ENCODE data around the gene NT5M.
A peak's percentile ranks its signal among the peaks of the same experiment; 100 is the strongest.
"Not testable (repeated sequence)": the region's sequence is repeated elsewhere in the genome, so short reads cannot be mapped to it uniquely, and the experiment has no call there.

The NT5M gene

DNA sequence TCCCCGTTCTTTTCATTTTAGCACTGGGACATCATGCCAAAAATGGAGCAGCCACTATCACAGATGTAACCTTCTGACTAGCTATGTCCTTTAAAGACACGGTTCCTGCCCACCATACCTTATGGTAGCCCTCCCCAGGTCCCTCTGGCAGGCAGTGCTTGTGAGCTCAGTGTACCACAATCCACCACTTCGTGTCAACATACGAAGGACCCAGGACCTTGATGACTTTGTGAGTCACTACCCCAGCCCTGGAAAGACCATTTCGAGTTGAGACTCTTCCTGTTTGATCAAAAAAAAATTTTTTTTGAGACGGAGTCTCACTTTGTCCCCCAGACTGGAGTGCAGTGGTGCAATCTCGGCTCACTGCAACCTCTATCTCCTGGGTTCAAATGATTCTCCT is 45.2 kb upstream of the NT5M start:
- Histone ChIP-seq H3K79me2 (ENCODE audit: control insufficient read depth, insufficient read depth, low read length) (no peaks in the 10 kb centered on the region), H4K5ac (ENCODE audit: low read length) (no peak overlapping the region), H3K18ac (ENCODE audit: low read length) (no peak overlapping the region), H3K27me3 (ENCODE audit: insufficient read depth, low read length, poor library complexity) (no peaks in the 10 kb centered on the region), H3K4me1 (ENCODE audit: control insufficient read depth, low read depth, low read length) (no peaks in the 10 kb centered on the region), H3K36me3 (ENCODE audit: control insufficient read depth, insufficient read depth, low read length) (peaks cover 15% of the 10 kb centered on the region), H3K56ac (ENCODE audit: low read length) (no peak overlapping the region), H3K27ac (ENCODE audit: low read depth, low read length) (no peak overlapping the region), H3K79me1 (ENCODE audit: low read length) (no peaks in the 10 kb centered on the region), H3K4ac (ENCODE audit: low read depth, low read length) (no peak overlapping the region), H3K9ac (ENCODE audit: low read length) (no peak overlapping the region), H4K8ac (ENCODE audit: low read depth, low read length) (no peak overlapping the region), H3K4me3 (ENCODE audit: low read length) (no peak overlapping the region), H2BK120ac (ENCODE audit: low read depth, low read length) (no peak overlapping the region), H3K4me2 (ENCODE audit: low read length) (no peak overlapping the region), H2BK5ac (ENCODE audit: low read length) (no peak overlapping the region), H2BK15ac (replicated peaks; ENCODE audit: low read depth) (no peak overlapping the region), H3K23ac (ENCODE audit: low read length) (no peak overlapping the region), H2AK5ac (ENCODE audit: low read length) (no peak overlapping the region)
- WGBS (ENCODE audit: extremely low coverage, insufficient coverage, low lambda C conversion rate) = no CpG with 5 or more reads among the region's 7 CpGs
- DNase-seq = no peak

DNA sequence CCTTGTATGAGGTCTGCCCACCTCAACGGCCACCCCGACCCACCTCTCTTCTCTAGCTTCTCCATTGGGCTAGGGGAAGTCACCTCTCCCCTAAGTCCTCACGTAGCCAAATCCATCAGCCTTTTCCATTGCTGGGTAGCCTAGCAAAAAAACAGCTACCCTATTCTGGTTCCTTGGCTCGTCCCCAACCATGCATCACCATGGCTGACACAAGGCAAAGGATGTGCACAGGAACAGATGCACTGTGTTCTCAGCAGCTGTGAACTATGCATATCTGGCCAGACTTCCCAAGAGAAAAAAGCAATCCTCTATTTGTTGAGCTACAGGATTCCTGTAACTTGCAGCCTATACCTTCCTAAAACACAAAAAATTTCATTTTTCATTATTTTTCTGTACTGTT is 44.2 kb upstream of the NT5M start:
- Histone ChIP-seq H3K18ac (ENCODE audit: low read length) (no peak overlapping the region), H3K4me1 (ENCODE audit: control insufficient read depth, low read depth, low read length) (no peaks in the 10 kb centered on the region), H3K36me3 (ENCODE audit: control insufficient read depth, insufficient read depth, low read length) (peaks cover 14% of the 10 kb centered on the region), H2AK5ac (ENCODE audit: low read length) (no peak overlapping the region), H3K23ac (ENCODE audit: low read length) (no peak overlapping the region), H3K27ac (ENCODE audit: low read depth, low read length) (no peak overlapping the region), H3K4me3 (ENCODE audit: low read length) (no peak overlapping the region), H3K4me2 (ENCODE audit: low read length) (no peak overlapping the region), H4K8ac (ENCODE audit: low read depth, low read length) (no peak overlapping the region), H3K79me2 (ENCODE audit: control insufficient read depth, insufficient read depth, low read length) (no peaks in the 10 kb centered on the region), H2BK120ac (ENCODE audit: low read depth, low read length) (no peak overlapping the region), H3K79me1 (ENCODE audit: low read length) (no peaks in the 10 kb centered on the region), H3K56ac (ENCODE audit: low read length) (no peak overlapping the region), H2BK15ac (replicated peaks; ENCODE audit: low read depth) (no peak overlapping the region), H3K4ac (ENCODE audit: low read depth, low read length) (no peak overlapping the region), H2BK5ac (ENCODE audit: low read length) (no peak overlapping the region), H3K27me3 (ENCODE audit: insufficient read depth, low read length, poor library complexity) (no peaks in the 10 kb centered on the region), H4K5ac (ENCODE audit: low read length) (no peak overlapping the region), H3K9ac (ENCODE audit: low read length) (no peak overlapping the region)
- no peak for DNase-seq
- WGBS (ENCODE audit: extremely low coverage, insufficient coverage, low lambda C conversion rate) = no CpG with 5 or more reads among the region's 4 CpGs

DNA sequence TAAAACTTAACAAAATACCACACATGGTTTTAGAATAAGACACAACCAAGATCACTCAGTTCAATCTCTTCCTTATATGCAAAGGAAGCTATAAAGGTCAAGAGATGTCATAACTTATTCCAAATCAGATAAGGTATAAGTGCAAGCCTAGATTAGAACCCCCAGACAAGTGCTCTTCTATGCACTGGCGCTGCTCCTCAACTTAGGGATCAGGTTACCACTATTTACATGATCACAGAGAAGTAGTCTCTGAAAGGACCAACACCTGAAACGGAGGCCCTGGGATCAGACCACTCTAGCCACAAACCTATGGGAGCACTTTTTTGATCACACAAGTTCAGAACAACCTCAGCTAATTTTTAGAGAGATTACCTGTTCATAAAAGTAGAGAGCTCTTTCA is 38.7 kb upstream of the NT5M start:
- Histone ChIP-seq H3K36me3 (ENCODE audit: control insufficient read depth, insufficient read depth, low read length) (peaks cover 12% of the 10 kb centered on the region), H3K27me3 (ENCODE audit: insufficient read depth, low read length, poor library complexity) (no peaks in the 10 kb centered on the region), H2BK120ac (ENCODE audit: low read depth, low read length) (no peak overlapping the region), H4K5ac (ENCODE audit: low read length) (no peak overlapping the region), H3K79me2 (ENCODE audit: control insufficient read depth, insufficient read depth, low read length) (no peaks in the 10 kb centered on the region), H3K4ac (ENCODE audit: low read depth, low read length) (no peak overlapping the region), H2AK5ac (ENCODE audit: low read length) (no peak overlapping the region), H2BK5ac (ENCODE audit: low read length) (no peak overlapping the region), H2BK15ac (replicated peaks; ENCODE audit: low read depth) (no peak overlapping the region), H3K23ac (ENCODE audit: low read length) (no peak overlapping the region), H3K4me1 (ENCODE audit: control insufficient read depth, low read depth, low read length) (no peaks in the 10 kb centered on the region), H3K18ac (ENCODE audit: low read length) (no peak overlapping the region), H3K9ac (ENCODE audit: low read length) (no peak overlapping the region), H3K4me2 (ENCODE audit: low read length) (no peak overlapping the region), H3K56ac (ENCODE audit: low read length) (no peak overlapping the region), H3K4me3 (ENCODE audit: low read length) (no peak overlapping the region), H3K27ac (ENCODE audit: low read depth, low read length) (no peak overlapping the region), H3K79me1 (ENCODE audit: low read length) (no peaks in the 10 kb centered on the region), H4K8ac (ENCODE audit: low read depth, low read length) (no peak overlapping the region)
- no peak for DNase-seq
- WGBS (ENCODE audit: extremely low coverage, insufficient coverage, low lambda C conversion rate) = no CpG with 5 or more reads among the region's 2 CpGs

DNA sequence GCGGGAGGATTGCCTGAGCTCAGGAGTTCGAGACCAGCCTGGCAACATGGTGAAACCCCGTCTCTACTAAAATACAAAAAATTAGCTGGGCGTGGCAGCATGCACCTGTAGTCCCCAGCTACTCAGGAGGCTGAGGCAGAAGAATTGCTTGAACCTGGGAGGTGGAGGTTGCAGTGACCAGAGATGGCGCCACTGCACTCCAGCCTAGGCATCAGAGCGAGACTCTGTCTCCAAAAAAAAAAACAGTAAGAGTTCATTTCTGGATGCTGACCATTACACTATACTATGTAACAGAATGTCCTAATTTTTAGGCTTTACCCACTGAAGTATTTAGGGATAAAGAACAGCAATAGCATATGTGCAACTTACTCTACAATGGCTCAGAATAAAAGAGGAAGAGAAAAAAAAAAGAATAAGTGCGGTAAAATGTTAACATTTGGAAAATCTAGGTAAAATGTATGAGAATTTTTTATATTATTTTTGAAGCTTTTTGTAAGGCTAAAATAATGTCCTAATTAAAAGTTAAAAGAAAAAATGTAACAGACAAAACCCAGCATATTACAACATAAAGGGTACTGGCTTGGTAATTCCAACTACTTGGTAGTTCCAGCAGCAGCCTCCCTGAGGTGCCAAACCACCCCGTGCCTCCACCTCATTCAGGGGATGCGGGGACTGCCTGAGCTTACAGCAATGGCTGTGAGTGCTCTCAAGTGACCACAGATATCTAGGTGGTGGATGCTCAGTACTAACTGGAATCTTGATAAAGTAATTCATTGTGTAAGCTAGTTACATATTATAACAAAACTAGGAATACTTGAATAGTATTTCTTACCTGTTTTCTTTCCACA is 33.0 kb upstream of the NT5M start:
- no peaks in the 10 kb centered on the region for H3K4me1 ChIP-seq (ENCODE audit: control insufficient read depth, low read depth, low read length)
- H3K4ac ChIP-seq (ENCODE audit: low read depth, low read length) = no peak overlapping the region
- H2BK5ac ChIP-seq (ENCODE audit: low read length) = no peak overlapping the region
- 100% methylated on average over 1 of the region's 9 CpGs for WGBS (ENCODE audit: extremely low coverage, insufficient coverage, low lambda C conversion rate)
- peaks cover 4% of the 10 kb centered on the region for H3K36me3 ChIP-seq (ENCODE audit: control insufficient read depth, insufficient read depth, low read length)
- no peak overlapping the region for H2BK120ac ChIP-seq (ENCODE audit: low read depth, low read length)
- no peak overlapping the region for H3K56ac ChIP-seq (ENCODE audit: low read length)
- H3K27ac ChIP-seq (ENCODE audit: low read depth, low read length) = no peak overlapping the region
- no peak overlapping the region for H4K8ac ChIP-seq (ENCODE audit: low read depth, low read length)
- H3K23ac ChIP-seq (ENCODE audit: low read length) = no peak overlapping the region
- H2AK5ac ChIP-seq (ENCODE audit: low read length) = no peak overlapping the region
- H2BK15ac ChIP-seq (replicated peaks; ENCODE audit: low read depth) = no peak overlapping the region
- H3K79me2 ChIP-seq (ENCODE audit: control insufficient read depth, insufficient read depth, low read length) = peaks cover 2% of the 10 kb centered on the region
- H3K18ac ChIP-seq (ENCODE audit: low read length) = no peak overlapping the region
- DNase-seq = peak; percentile 46
- no peak overlapping the region for H3K4me3 ChIP-seq (ENCODE audit: low read length)
- H3K27me3 ChIP-seq (ENCODE audit: insufficient read depth, low read length, poor library complexity) = no peaks in the 10 kb centered on the region
- H3K4me2 ChIP-seq (ENCODE audit: low read length) = no peak overlapping the region
- H3K9ac ChIP-seq (ENCODE audit: low read length) = no peak overlapping the region
- H4K5ac ChIP-seq (ENCODE audit: low read length) = no peak overlapping the region
- H3K79me1 ChIP-seq (ENCODE audit: low read length) = peaks cover 3% of the 10 kb centered on the region

DNA sequence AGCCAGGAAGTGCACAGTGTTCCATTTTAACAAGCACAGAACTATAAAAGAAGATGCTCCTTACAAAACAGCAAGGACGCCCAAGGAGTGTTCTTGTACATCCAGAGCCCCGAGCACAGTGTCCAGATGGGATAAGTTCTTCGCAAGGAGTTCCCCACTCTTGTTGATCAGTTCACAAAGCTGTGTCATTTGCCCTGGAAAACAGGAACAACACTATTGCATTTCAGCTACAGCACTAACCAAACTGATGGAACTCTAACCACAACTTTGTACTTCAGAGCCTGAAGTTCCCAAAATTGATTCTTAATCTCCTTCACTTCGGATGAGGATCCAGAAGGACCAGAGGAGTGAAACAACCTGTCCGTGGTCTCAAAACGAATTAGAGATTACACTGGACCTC is 27.2 kb upstream of the NT5M start:
- Histone ChIP-seq H2AK5ac (ENCODE audit: low read length) (no peak overlapping the region), H3K4me3 (ENCODE audit: low read length) (no peak overlapping the region), H3K79me1 (ENCODE audit: low read length) (peaks cover 16% of the 10 kb centered on the region), H3K9ac (ENCODE audit: low read length) (no peak overlapping the region), H3K4ac (ENCODE audit: low read depth, low read length) (no peak overlapping the region), H2BK120ac (ENCODE audit: low read depth, low read length) (no peak overlapping the region), H3K4me2 (ENCODE audit: low read length) (no peak overlapping the region), H3K4me1 (ENCODE audit: control insufficient read depth, low read depth, low read length) (no peaks in the 10 kb centered on the region), H3K36me3 (ENCODE audit: control insufficient read depth, insufficient read depth, low read length) (peaks cover 2% of the 10 kb centered on the region), H4K8ac (ENCODE audit: low read depth, low read length) (no peak overlapping the region), H2BK15ac (replicated peaks; ENCODE audit: low read depth) (no peak overlapping the region), H3K18ac (ENCODE audit: low read length) (no peak overlapping the region), H3K23ac (ENCODE audit: low read length) (no peak overlapping the region), H3K27ac (ENCODE audit: low read depth, low read length) (no peak overlapping the region), H2BK5ac (ENCODE audit: low read length) (no peak overlapping the region), H3K79me2 (ENCODE audit: control insufficient read depth, insufficient read depth, low read length) (peaks cover 39% of the 10 kb centered on the region), H4K5ac (ENCODE audit: low read length) (no peak overlapping the region), H3K27me3 (ENCODE audit: insufficient read depth, low read length, poor library complexity) (no peaks in the 10 kb centered on the region), H3K56ac (ENCODE audit: low read length) (no peak overlapping the region)
- WGBS (ENCODE audit: extremely low coverage, insufficient coverage, low lambda C conversion rate) = no CpG with 5 or more reads among the region's 6 CpGs
- DNase-seq = no peak

DNA sequence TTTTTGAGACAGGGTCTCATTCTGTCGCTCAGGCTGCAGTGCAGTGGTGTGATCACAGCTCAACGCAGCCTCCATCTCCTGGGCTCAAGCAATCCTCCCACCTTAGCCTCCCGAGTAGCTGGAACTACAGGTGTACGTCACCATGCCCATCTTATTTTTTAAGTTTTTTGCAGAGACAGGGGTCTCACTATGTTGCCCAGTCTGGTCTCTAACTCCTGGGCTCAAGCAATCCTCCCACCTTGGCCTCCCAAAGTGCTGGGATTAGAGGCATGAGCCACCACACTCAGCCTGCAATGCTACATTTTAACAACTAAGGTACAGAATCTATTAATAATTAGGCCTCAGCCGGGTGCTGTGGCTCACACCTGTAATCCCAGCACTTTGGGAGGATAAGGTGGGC is 25.7 kb upstream of the NT5M start:
- H3K9ac ChIP-seq (ENCODE audit: low read length); H2AK5ac ChIP-seq (ENCODE audit: low read length); H3K27me3 ChIP-seq (ENCODE audit: insufficient read depth, low read length, poor library complexity); H4K5ac ChIP-seq (ENCODE audit: low read length); DNase-seq; H3K18ac ChIP-seq (ENCODE audit: low read length); H2BK120ac ChIP-seq (ENCODE audit: low read depth, low read length); H2BK5ac ChIP-seq (ENCODE audit: low read length); H3K36me3 ChIP-seq (ENCODE audit: control insufficient read depth, insufficient read depth, low read length); H3K4me2 ChIP-seq (ENCODE audit: low read length); H3K4me1 ChIP-seq (ENCODE audit: control insufficient read depth, low read depth, low read length); H3K4ac ChIP-seq (ENCODE audit: low read depth, low read length); H3K23ac ChIP-seq (ENCODE audit: low read length); H3K27ac ChIP-seq (ENCODE audit: low read depth, low read length); H3K4me3 ChIP-seq (ENCODE audit: low read length); H3K56ac ChIP-seq (ENCODE audit: low read length); H4K8ac ChIP-seq (ENCODE audit: low read depth, low read length); H2BK15ac ChIP-seq (replicated peaks; ENCODE audit: low read depth): not testable (repeated sequence)
- Histone ChIP-seq H3K79me2 (ENCODE audit: control insufficient read depth, insufficient read depth, low read length) (peaks cover 39% of the 10 kb centered on the region), H3K79me1 (ENCODE audit: low read length) (peaks cover 16% of the 10 kb centered on the region)
- WGBS (ENCODE audit: extremely low coverage, insufficient coverage, low lambda C conversion rate) = no CpG with 5 or more reads among the region's 5 CpGs
